DOHH2 (cell line): ENCODE data around the gene KCNJ3.

Experiments
- H3F3A ChIP-seq: fragments of 200-600 bp; sonication (generic), shearing (Covaris generic); 2 replicates; pipeline ENCODE4 v1.6.0; 2016; ENCODE audit warnings: antibody characterized with exemption, mild to moderate bottlenecking; ENCODE audit not compliant: control insufficient read depth, insufficient read depth
- H3K27ac ChIP-seq: fragments of 200-600 bp; sonication (generic); 2 replicates; pipeline ENCODE4 v1.5.1; 2014; ENCODE audit warnings: low read depth, mild to moderate bottlenecking, low read length, moderate library complexity
- H3K27me3 ChIP-seq: fragments of 200-600 bp; sonication (generic); 2 replicates; pipeline ENCODE4 v1.6.1; 2014; ENCODE audit warnings: mild to moderate bottlenecking, low read length, mixed read lengths; ENCODE audit not compliant: control insufficient read depth
- H3K36me3 ChIP-seq: fragments of 200-600 bp; sonication (generic); 2 replicates; pipeline ENCODE4 v1.6.1; 2014; ENCODE audit warnings: mild to moderate bottlenecking, low read length, moderate library complexity, mixed read lengths; ENCODE audit not compliant: control insufficient read depth
- H3K4me1 ChIP-seq: fragments of 200-600 bp; sonication (generic); 2 replicates; pipeline ENCODE4 v1.6.1; 2014; ENCODE audit warnings: mild to moderate bottlenecking, low read length, mixed read lengths; ENCODE audit not compliant: control insufficient read depth
- H3K4me2 ChIP-seq: fragments of 200-600 bp; sonication (generic); 2 replicates; pipeline ENCODE4 v1.6.0; 2014; ENCODE audit warnings: mild to moderate bottlenecking, low read length, moderate library complexity
- H3K4me3 ChIP-seq: fragments of 200-600 bp; sonication (generic); 2 replicates; pipeline ENCODE4 v1.5.1; 2014; ENCODE audit warnings: mild to moderate bottlenecking, low read length, mixed read lengths
- H3K79me2 ChIP-seq: fragments of 200-600 bp; sonication (generic); 2 replicates; pipeline ENCODE4 v1.6.1; 2014; ENCODE audit warnings: mild to moderate bottlenecking, low read length, mixed read lengths; ENCODE audit not compliant: control insufficient read depth
- H3K9me2 ChIP-seq: fragments of 200-600 bp; sonication (generic); replicated peaks from 2 replicates; pipeline ENCODE4 v1.6.1; 2014; ENCODE audit warnings: mild to moderate bottlenecking, low read length, mixed read lengths; ENCODE audit not compliant: control insufficient read depth
- H3K9me3 ChIP-seq: fragments of 200-600 bp; sonication (generic); 2 replicates; pipeline ENCODE4 v1.6.1; 2014; ENCODE audit warnings: antibody characterized with exemption, low read length, mixed read lengths; ENCODE audit not compliant: control insufficient read depth, insufficient read depth
- H4K20me1 ChIP-seq: fragments of 200-600 bp; sonication (generic); 2 replicates; pipeline ENCODE4 v1.6.0; 2014; ENCODE audit warnings: low read depth, mild to moderate bottlenecking, antibody characterized with exemption, low read length, moderate library complexity; ENCODE audit not compliant: control insufficient read depth, insufficient read depth
- CTCF ChIP-seq: fragments of 200-600 bp; sonication (generic); IDR thresholded peaks from one replicate; pipeline ENCODE4 v1.5.1; 2014; ENCODE audit warnings: antibody characterized with exemption, mild to moderate bottlenecking, low read depth, low read length; ENCODE audit not compliant: poor library complexity, severe bottlenecking
- EZH2phosphoT487 ChIP-seq: fragments of 200-600 bp; sonication (generic); IDR thresholded peaks from 2 replicates; pipeline ENCODE4 v1.6.1; 2017; ENCODE audit warnings: borderline replicate concordance, mild to moderate bottlenecking, antibody characterized with exemption, low read length, moderate library complexity, mixed read lengths

KCNJ3 gene

GRCh38 chr2:154681741-154682140 lies 16.8 kb upstream of the KCNJ3 start:
- H3K36me3 ChIP-seq = no peaks in the 10 kb centered on the region
- no peaks in the 10 kb centered on the region for H3F3A ChIP-seq
- TF ChIP-seq CTCF (no peak), EZH2phosphoT487 (no peak)
- no peaks in the 10 kb centered on the region for H3K9me2 ChIP-seq
- H3K27ac ChIP-seq = no peak overlapping the region
- H3K4me2 ChIP-seq = no peak overlapping the region
- H3K4me1 ChIP-seq = no peaks in the 10 kb centered on the region
- 0 out of 2 replicates have a peak, but pooled peaks cover 2% of the 10 kb centered on the region for H3K9me3 ChIP-seq
- no peaks in the 10 kb centered on the region for H3K79me2 ChIP-seq
- no peak overlapping the region for H3K4me3 ChIP-seq
- no peaks in the 10 kb centered on the region for H3K27me3 ChIP-seq
- no peaks in the 10 kb centered on the region for H4K20me1 ChIP-seq

- H3K4me1 ChIP-seq = peaks cover 14% of the 10 kb centered on the region
- H4K20me1 ChIP-seq = no peaks in the 10 kb centered on the region
- H3K9me3 ChIP-seq = 0 out of 2 replicates have a peak, but pooled peaks cover 2% of the 10 kb centered on the region
- TF ChIP-seq EZH2phosphoT487 (no peak), CTCF (no peak)
- no peaks in the 10 kb centered on the region for H3K9me2 ChIP-seq
- no peaks in the 10 kb centered on the region for H3K27me3 ChIP-seq
- no peaks in the 10 kb centered on the region for H3K79me2 ChIP-seq
- H3K27ac ChIP-seq = no peak overlapping the region
- no peaks in the 10 kb centered on the region for H3K36me3 ChIP-seq
- H3K4me3 ChIP-seq = no peak overlapping the region
- no peaks in the 10 kb centered on the region for H3F3A ChIP-seq
- no peak overlapping the region for H3K4me2 ChIP-seq
Measured at GRCh38 chr2:154686162-154686561, 12.3 kb upstream of the KCNJ3 start.

- Histone ChIP-seq H3K4me1 (peaks cover 14% of the 10 kb centered on the region), H3K9me2 (no peaks in the 10 kb centered on the region), H3K9me3 (no peaks in the 10 kb centered on the region), H3K27me3 (no peaks in the 10 kb centered on the region), H3K4me3 (peak overlapping the region; percentile 26; the same call in 1 of the 2 replicates), H3K27ac (0 out of 2 replicates have a peak overlapping the region, but pooled peaks have one; percentile 11), H3F3A (no peaks in the 10 kb centered on the region), H3K79me2 (no peaks in the 10 kb centered on the region), H3K4me2 (peak overlapping the region; percentile 37; the same call in 1 of the 2 replicates), H4K20me1 (no peaks in the 10 kb centered on the region), H3K36me3 (no peaks in the 10 kb centered on the region)
- no peak for TF ChIP-seq CTCF
- TF ChIP-seq EZH2phosphoT487 = no peak
Measured at GRCh38 chr2:154688373-154688772, 10.1 kb upstream of the KCNJ3 start.

GRCh38 chr2:154689158-154689557 lies 9.3 kb upstream of the KCNJ3 start:
- Histone ChIP-seq H3K9me2 (no peaks in the 10 kb centered on the region), H3K4me3 (no peak overlapping the region), H3K27me3 (no peaks in the 10 kb centered on the region), H3K9me3 (no peaks in the 10 kb centered on the region), H3F3A (no peaks in the 10 kb centered on the region), H3K79me2 (no peaks in the 10 kb centered on the region), H3K36me3 (no peaks in the 10 kb centered on the region), H3K27ac (no peak overlapping the region), H4K20me1 (no peaks in the 10 kb centered on the region), H3K4me1 (peaks cover 14% of the 10 kb centered on the region), H3K4me2 (no peak overlapping the region)
- no peak for TF ChIP-seq CTCF
- TF ChIP-seq EZH2phosphoT487 = no peak
